ENCODE results near the gene CENPT. TPM values are rescaled to one million over a fixed set of nuclear protein-coding genes. Genes with fewer than 3 reads are reported as not detected.

CENPT gene
- total and polyA plus RNA-seq, 2 donors from 2014 or later, result 25.3 to 42.5 TPM

GRCh38 chr16:67804853-67805542 lies 42.5 kb downstream of the CENPT start:
- DNase-seq, result no peak
- H3K9me3 ChIP-seq (ENCODE audit: control insufficient read depth in 2 of 3, insufficient read depth in 1 of 3, low read length in 3 of 3), result no peaks in the 10 kb centered on the region
- H3K36me3 ChIP-seq (ENCODE audit: control insufficient read depth in 2 of 3, insufficient read depth in 3 of 3, low read length in 3 of 3), result peaks cover 0 to 9% (median 8%) of the 10 kb centered on the region in 3 donors
- H3K27ac ChIP-seq (ENCODE audit: low read depth in 2 of 2, low read length in 2 of 2), result no peak overlapping the region
- intact Hi-C loops (cut with DNase I), result no loop called here
- TF ChIP-seq CTCF (IDR thresholded peaks at IDR 0.05; ENCODE audit: borderline replicate concordance, extremely low read depth, insufficient read depth), result no peak
- H3K27me3 ChIP-seq (ENCODE audit: control insufficient read depth, insufficient read depth, low read length), result no peaks in the 10 kb centered on the region
- no peak for FAIRE-seq
- peak overlapping the region; percentile 86 to 94 (median 89) for H3K4me3 ChIP-seq (ENCODE audit: low read length in 3 of 3)
- peak overlapping the region in 2 of 3 donors; percentile 89 to 95 for H3K9ac ChIP-seq (ENCODE audit: low read length in 3 of 3)
- H3K4me1 ChIP-seq (ENCODE audit: control insufficient read depth in 2 of 3, insufficient read depth in 2 of 3, low read depth in 1 of 3, low read length in 3 of 3), result peaks cover 0 to 16% (median 11%) of the 10 kb centered on the region in 3 donors

GRCh38 chr16:67803894-67804293 lies 43.6 kb downstream of the CENPT start:
- intact Hi-C loops (cut with DNase I), result no loop called here
- no peak for TF ChIP-seq CTCF (IDR thresholded peaks at IDR 0.05; ENCODE audit: borderline replicate concordance, extremely low read depth, insufficient read depth)
- H3K4me1 ChIP-seq (ENCODE audit: control insufficient read depth in 2 of 3, insufficient read depth in 2 of 3, low read depth in 1 of 3, low read length in 3 of 3), result peaks cover 0 to 16% (median 11%) of the 10 kb centered on the region in 3 donors
- H3K9me3 ChIP-seq (ENCODE audit: control insufficient read depth in 2 of 3, insufficient read depth in 1 of 3, low read length in 3 of 3), result no peaks in the 10 kb centered on the region
- H3K27ac ChIP-seq (ENCODE audit: low read depth in 2 of 2, low read length in 2 of 2), result no peak overlapping the region
- FAIRE-seq, result no peak
- H3K36me3 ChIP-seq (ENCODE audit: control insufficient read depth in 2 of 3, insufficient read depth in 3 of 3, low read length in 3 of 3), result peaks cover 0 to 10% (median 8%) of the 10 kb centered on the region in 3 donors
- H3K27me3 ChIP-seq (ENCODE audit: control insufficient read depth, insufficient read depth, low read length), result no peaks in the 10 kb centered on the region
- DNase-seq, result no peak
- no peak overlapping the region for H3K4me3 ChIP-seq (ENCODE audit: low read length in 3 of 3)
- no peak overlapping the region for H3K9ac ChIP-seq (ENCODE audit: low read length in 3 of 3)

DNA sequence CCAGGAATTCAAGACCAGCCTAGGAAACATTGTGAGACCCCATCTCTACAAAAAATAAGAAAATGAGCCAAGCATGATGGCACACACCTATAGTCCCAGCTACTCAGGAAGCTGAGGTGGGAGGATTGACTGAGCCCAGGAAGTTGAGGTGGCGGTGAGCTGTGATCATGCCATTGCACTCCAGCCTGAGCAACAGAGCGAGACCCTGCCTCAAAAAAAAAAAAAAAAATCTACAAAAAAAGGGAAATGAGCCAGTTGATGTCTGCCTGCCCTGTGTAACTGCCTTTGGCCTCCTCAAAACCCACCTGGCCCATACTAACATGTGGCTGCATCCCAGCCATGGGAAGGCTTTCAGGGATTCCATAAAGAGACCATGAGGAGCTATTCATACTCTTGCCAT lies 45.6 kb downstream of the CENPT start:
- FAIRE-seq, result no peak
- no peak for TF ChIP-seq CTCF (IDR thresholded peaks at IDR 0.05; ENCODE audit: borderline replicate concordance, extremely low read depth, insufficient read depth)
- intact Hi-C loops (cut with DNase I), result no loop called here

More for the DNA sequence above, 45.6 kb downstream of the CENPT start:
- no peak overlapping the region for H3K9ac ChIP-seq (ENCODE audit: low read length in 3 of 3)
- no peak overlapping the region for H3K27ac ChIP-seq (ENCODE audit: low read depth in 2 of 2, low read length in 2 of 2)
- H3K27me3 ChIP-seq (ENCODE audit: control insufficient read depth, insufficient read depth, low read length), result no peaks in the 10 kb centered on the region
- DNase-seq, result peak in 1 of 5 donors; percentile 7
- peaks cover 0 to 10% (median 8%) of the 10 kb centered on the region in 3 donors for H3K36me3 ChIP-seq (ENCODE audit: control insufficient read depth in 2 of 3, insufficient read depth in 3 of 3, low read length in 3 of 3)
- peaks cover 0 to 16% (median 11%) of the 10 kb centered on the region in 3 donors for H3K4me1 ChIP-seq (ENCODE audit: control insufficient read depth in 2 of 3, insufficient read depth in 2 of 3, low read depth in 1 of 3, low read length in 3 of 3)
- no peaks in the 10 kb centered on the region for H3K9me3 ChIP-seq (ENCODE audit: control insufficient read depth in 2 of 3, insufficient read depth in 1 of 3, low read length in 3 of 3)
- H3K4me3 ChIP-seq (ENCODE audit: low read length in 3 of 3), result no peak overlapping the region

All from kidney (tissue), 14 donors.